Eye (tissue), 1 donor: ENCODE data around the gene TRIM62.
"Not testable (repeated sequence)": the region's sequence is repeated elsewhere in the genome, so short reads cannot be mapped to it uniquely, and the experiment has no call there.

ENCODE experiments used
- DNase-seq: peaks from one replicate; pipeline ENCODE4 v3.0.0-alpha.2; 2015

Gene TRIM62

DNA sequence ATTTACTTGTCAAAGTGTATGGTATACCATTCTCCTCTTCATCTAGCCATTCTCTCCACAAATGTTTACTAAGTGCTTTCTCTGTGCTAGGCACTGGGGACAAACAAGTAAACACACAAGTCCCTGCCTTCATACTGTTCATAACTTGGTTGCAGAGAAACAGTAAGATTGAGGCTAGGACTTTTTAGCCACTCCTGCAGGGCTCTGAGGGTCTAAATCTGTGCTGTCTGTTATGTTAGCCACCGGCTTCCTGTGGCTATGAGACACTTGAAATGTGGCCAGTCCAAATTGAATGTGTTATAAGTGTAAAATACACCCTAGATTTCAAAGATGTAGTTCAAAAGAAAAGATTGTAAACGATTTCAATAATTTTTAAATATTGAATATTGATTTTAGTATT is 50.7 kb downstream of the TRIM62 start:
- no peak for DNase-seq

DNA sequence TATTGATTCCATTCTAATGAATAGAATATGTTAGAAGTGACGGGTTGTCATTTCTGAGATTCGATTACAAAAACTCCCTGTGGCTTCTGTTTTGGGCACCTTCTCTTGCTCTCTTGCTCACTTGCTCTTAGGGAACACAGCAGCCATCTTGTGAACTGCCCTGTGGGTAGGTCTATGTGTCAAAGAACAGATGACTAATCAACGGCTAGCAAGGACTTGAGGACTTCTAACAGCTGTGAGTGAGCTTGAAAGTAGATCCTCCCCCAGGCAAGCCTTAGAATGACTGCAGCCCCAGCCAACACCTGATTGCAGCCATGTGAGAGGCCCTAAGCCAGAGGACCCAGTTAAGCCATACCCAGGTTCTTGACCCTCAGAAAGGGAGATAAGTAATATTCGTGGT is 51.5 kb downstream of the TRIM62 start:
- no peak for DNase-seq

DNA sequence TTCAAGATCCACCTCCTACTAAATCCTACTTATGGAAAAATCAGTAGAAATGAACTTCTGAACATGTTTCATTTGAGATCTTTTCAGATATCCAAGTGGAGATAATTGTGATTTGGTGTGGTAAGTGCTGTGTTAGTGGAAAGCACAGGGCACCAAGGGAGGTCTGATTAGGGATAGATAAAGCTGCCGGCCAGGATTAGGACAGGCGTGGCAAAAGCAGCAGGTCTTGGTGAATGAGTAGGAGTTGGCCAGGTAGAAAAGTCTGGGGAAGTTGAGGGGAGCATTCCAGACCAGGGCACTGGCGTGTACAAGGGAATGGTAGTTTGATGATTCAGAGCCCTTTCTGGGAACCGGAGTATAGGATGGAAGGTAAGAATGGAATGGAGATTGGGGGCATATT is 53.1 kb downstream of the TRIM62 start:
- DNase-seq = no peak

DNA sequence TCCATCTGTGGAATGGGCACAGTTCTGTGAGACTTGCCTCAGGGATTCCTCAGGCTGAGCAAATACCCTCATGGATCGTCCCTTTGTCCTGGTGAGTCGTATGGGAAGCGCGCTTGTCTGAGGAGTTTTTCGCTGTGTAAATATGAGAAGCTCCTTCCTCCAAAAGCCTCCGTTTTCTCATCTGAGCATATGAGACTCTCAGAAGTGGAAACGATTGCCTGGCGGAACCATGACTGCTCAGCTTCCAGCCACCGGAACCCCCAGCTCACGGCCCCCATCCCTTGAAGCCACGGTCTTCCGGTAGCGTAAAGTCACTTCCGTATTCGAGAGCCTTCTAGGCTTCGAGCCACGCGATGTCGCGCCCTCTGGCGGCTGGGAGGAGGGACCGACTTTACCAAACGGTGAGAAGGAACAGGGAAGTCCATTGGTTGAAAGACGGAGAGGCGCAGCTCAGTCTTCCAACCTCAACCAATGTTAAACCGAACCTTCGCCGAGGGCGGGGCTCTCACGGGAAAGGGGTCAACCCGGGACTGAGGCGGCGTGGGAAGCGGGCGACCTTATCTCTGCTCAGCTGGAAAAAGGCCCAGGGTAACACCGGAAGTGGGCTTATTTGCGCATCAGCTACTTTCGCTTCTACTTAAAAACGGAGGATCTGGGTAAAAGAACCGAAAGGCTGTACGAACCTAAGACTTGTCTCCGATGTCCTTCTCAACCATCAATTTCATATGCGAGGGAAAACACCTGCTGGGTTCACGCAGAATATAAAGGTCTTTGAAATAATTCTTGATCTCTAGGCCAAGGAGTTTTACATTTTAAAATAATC is 54.6 kb downstream of the TRIM62 start:
- DNase-seq = peak; percentile 100

DNA sequence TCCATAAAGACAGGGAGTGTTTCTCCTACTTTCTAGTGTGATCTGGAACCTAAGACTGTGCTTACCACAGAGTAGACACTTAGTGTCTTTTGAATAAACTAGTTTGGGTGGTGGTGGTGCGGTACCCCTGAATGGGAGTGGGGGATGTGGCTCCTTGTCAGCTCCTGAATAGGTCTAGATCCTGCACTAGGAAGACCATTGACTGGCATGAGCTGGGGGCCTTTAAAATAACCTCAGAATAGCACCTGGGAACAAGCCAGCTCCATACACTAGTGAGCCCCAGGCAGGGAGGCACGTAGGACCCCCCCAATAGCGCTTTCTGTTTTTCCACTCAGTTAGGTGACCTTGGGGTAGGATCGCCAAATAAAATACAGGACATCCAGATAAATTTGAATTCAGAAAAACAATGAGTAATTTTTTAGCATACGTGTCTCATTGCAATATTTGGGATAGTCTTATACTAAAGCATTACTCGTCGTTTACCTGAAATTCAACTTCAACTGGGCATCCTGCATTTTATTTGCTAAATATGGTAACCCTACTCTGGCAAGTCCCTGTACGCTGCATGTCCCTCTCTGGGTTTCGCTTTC is 55.3 kb downstream of the TRIM62 start:
- no peak for DNase-seq

DNA sequence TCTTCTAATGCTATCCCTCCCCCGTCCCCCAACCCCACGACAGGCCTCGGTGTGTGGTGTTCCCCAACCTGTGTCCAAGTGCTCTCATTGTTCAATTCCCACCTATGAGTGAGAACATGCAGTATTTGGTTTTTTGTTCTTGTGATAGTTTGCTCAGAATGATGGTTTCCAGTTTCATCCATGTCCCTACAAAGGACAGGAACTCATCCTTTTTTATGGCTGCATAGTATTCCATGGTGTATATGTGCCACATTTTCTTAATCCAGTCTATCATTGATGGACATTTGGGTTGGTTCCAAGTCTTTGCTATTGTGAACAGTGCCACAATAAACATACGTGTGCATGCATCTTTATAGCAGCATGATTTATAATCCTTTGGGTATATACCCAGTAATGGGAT is 57.2 kb downstream of the TRIM62 start:
- not testable (repeated sequence) for DNase-seq

DNA sequence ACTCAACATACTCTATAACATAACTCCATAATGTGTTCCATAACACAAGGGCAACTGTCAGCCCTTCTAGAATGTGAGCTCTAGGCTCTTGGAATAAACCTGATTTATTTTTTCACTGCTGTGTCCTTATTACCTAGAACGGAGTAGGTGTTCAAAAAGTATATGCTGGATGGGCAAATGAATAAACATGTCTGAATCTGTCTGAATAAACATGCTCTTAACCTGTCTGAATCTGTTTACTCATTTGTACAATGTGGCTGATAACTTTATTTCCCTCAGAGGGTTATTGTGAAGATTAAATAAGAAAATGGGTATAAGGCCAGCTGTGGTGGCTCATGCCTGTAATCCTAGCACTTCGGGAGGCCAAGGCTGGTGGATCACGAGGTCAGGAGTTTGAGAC is 58.6 kb downstream of the TRIM62 start:
- no peak for DNase-seq

DNA sequence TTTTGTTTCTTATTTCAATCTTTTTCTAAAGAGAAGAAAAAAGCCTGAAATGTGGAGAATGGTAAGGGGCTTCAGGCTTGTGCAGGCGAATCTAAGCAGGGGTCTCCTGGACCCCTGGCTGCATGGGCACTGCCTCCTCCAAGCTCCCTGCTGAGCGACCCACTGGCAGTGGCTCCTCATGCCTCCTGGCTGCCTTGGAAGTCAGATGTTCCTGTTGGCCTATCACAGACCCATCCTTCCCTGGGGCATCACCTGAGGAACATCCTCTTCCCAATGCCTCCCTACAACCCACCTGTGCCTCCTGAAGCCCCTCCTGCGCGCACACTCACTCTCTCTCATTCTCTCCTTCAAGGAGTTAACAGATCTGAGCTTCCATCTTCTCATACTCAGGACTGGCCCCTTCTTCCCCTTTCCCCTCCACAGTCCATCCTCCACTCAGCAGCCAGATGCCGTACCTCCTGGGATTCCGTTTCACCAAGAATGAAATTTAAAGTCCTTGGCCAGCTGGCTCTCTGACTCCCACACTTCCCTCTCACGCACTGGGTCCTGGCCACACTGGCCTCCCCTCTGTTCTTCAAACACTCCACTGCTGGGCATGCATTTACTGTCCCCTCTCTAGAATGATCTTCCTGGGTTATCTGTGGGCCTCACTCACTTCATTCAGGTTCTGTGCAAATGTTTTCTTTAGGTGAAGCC is 59.2 kb downstream of the TRIM62 start:
- no peak for DNase-seq

DNA sequence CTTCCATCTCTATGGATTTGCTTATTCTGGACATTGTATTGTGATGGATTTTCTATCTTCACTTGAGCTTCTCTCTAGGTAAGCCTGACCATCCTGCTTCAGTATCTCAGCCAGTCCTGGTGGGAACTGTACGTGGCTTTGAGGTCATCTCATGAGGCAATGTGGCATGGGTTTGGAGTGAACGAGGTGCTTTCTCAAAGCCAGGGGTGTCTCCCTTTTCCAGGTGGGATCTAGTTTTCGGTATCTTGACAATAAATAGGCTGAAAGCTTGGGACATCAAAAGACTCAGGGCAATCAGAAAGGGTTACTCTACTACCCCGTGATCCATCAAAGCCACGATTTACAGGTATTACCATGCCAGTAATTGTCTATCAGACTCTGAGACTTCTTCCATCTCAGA is 60.1 kb downstream of the TRIM62 start:
- DNase-seq = no peak

DNA sequence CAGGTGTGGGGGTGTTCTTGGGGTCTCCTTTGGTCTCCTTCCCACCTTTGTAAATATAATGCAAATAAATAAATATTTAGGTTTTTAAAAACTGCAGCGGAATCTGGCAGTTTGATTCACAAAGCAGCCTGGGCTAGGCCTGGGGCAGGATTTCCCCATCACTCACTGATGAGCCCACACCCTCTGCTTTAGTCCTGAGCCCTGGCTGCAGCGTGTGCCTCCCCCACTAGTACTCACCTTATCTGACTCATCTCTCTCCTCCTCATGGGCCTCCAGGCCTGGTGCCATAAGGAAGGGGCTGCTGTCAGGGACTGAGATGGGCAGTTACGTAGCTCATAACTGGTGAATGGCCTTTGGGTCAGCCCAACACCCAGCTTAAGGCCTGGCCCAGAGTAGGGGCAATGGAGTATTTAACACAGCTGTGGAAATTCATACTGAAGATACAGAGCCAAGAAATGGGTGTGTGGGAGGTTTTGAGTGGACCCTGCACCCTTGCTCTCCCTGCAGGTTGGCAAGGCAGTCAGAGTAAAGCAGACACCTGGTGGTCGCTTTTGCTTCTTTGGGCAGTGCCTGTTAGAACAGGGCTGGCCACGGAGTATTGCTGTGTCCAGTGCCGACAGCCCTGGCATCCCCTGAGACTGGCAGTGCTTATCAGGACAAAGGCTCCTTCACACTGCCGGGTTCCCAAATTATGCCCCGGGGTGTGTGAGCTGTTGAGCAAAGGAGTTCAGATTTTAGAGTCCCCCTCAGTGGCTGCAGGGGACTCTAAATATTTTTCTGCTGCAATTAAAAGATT is 61.2 kb downstream of the TRIM62 start:
- DNase-seq = no peak

DNA sequence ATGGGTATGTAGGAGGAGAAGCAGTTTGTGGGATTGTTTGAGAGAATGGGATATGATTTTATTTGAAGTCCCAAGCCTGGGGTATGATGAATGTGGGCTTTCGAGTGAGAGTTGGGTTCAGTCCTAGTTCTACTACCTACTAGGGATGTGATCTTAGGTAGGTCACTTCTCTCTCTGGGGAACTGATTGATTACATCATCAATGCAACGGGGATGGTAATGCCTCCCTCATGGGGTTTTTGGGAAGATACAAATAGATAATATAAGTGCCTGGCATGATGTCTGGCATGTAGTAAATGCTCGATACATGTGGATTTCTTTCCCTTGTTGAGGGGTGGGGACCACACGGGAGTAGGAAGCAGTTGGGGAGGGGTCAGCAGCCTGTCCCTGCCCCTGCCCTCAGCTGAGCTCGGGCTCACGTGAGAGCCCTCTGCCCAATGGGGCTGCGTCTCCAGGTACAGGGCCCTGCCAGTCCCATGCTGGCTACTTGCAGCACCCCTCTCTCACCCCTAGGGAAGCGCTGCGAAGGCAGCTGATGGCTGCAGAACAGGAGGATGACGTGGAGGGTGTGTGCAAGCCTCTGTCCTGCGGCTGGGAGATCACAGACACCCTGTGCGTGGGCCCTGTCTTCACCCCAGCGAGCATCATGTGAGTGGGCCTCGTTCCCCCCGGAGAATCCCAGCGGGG is 62.2 kb downstream of the TRIM62 start:
- DNase-seq = no peak

DNA sequence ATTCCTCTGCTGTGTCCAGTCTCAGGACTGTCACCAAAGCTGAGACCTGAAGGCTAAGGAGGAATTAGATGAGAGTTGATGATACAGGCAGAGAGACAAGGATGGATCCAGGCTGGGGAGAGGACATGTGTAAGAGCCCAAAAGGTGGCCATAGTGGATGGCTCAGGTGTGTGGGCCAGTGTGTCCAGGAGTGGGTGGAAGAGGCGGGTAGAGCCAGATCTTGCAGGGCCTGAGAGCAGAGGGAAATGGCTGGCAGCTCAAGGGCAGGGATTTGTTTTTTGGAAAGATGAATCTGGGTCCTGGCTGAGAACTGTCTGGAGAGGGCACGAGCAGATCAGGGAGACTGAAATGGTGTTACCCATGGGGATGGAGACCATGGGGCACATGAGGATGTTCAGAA is 62.8 kb downstream of the TRIM62 start:
- no peak for DNase-seq

DNA sequence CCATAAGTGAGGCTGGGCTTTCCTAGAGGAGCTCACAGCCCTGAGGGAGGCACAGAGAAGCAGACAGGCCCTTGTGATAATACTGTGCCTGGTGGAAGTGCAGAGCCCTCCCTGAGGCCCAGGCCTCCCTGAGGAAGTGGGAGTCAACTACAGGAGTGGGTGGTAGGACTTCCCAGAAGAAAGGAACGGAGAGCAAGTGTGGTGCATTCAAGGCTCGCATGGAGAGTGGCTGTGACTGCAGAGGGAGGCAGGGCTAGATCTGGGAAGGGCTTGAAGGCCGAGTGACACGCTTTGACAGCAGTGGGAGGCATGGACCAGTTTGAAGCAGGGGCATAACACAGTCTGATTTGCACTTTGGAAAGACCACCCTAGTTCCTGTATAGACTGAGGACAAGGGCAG is 63.6 kb downstream of the TRIM62 start:
- no peak for DNase-seq

DNA sequence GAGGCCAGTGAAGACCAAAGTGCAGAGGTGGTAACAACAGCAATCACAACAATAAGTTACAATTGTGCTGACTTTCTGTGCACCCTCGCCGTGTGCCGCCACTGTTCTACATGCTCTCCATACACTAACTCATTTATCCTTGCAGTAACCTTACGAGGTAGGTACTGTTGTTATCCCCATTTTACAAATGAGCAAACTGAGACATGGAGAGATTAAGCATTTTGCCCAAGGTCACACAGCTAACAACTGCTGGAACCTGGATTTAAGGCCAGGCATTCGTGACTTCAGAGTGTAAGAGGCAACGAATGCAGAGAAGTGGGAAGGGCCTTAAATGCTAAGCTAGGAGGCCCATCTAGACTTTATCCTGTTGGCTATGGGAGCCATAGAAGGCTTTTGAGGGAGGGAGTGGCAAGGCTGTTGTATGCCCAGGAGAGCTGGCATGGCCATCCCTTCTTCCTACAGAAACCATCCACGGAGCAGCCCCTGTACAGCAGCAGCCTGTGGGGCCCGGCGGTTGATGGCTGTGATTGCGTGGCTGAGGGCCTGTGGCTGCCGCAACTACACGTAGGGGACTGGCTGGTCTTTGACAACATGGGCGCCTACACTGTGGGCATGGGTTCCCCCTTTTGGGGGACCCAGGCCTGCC is 64.3 kb downstream of the TRIM62 start:
- DNase-seq = no peak

DNA sequence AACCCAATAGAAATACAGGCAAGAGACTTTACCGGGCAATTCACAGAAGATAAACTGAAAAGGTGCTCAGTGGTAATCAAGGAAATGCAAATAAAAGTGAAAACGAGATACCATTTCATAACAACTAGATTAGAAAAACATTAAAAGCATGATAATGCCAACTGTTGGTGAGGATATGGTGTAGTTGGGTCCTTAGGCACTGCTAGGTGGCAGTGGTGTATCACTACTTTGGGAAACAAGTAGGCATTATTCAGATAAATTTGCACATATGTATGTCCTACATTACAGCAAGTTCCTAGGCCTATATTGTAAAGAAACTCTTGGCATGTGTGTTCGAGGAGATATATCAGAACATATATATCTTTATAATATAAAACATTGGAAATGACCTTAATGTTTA is 69.9 kb downstream of the TRIM62 start:
- DNase-seq = no peak

DNA sequence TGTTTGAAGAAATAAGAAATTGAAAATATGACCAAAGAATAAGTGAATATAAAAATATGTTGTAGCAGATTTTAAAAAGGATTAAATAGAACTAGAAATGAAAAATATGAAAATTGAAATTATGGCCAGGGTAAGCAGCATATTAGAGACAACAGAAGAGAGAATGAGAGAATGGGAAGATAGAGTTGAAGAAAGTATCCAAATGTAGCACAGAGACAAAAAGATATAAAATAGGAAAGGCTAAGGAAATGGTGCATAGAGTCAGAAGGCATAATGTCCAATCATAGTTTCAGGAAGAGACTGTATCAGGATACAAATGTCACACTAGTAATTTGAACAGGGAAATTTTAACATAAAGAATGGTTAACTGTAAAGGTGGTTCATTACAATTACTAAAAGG is 71.4 kb downstream of the TRIM62 start:
- no peak for DNase-seq

DNA sequence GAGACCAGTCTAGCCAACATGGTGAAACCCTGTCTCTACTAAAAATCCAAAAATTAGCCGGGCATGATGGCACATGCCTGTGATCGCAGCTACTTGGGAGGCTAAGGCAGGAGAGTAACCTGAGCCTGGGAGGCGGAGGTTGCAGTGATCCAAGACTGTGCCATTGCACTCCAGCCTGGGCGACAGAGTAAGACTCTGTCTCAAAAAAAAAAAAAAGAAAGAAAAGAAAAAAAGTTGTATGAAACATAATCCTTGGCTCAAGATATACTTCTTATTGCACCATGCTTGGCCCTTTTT is 81.8 kb downstream of the TRIM62 start:
- not testable (repeated sequence) for DNase-seq

DNA sequence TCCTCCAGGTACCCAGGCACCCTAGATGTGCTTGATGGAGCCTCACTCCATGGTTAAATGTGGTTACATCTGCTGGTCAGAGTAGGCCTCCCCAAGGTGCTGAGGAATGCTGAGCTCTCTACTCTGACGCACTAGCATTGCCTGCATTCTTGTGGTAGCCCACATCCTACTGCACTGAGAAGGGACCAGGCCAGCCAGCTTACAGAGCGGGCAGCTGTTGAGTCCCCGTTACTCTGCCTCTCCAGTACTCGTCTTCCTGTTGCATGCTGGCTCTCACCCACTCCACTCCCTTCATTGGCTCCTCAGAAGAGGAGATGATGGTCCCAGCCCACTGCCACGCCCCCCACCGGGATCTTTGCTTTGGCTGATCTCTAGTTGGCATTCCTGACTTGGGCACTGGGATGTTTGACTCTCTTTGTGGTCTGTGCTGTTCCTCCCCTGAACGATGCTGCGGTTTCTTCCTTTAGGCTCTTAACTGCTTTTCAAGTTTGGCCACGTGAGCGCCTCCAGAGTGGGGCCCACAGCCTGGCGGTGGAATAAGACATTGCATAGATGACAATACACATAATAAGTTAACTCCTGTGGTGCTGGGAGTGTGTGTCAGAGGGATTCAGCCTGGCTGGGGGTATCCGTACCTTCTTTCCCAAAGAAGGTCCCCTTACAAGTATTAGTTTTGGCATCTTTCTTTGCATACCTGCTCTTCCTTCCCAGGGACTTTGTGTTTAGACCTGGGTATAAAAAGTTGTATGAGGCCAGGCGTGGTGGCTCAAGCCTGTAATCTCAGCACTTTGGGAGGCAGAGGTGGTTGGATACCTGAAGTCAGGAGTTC is 82.3 kb downstream of the TRIM62 start:
- DNase-seq = peak; percentile 67

DNA sequence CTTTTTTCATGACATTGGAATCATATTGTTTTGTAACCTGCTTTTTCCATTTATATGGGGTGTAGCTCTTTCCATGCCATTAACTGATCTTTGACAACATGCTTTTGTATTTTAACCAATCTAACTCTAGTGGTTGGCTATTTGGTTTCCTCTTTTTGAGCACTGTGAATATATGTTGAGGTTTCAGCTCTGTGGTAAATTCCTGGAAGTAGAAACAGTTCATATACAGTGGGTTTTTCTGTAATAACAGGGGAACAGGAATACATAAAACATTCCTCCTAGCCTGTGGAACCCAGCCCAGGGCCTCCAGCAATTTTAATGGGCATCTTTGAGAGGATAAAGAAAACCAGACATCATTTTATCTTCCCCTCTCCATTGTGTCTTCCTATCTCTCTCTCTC is 83.5 kb downstream of the TRIM62 start:
- DNase-seq = no peak

DNA sequence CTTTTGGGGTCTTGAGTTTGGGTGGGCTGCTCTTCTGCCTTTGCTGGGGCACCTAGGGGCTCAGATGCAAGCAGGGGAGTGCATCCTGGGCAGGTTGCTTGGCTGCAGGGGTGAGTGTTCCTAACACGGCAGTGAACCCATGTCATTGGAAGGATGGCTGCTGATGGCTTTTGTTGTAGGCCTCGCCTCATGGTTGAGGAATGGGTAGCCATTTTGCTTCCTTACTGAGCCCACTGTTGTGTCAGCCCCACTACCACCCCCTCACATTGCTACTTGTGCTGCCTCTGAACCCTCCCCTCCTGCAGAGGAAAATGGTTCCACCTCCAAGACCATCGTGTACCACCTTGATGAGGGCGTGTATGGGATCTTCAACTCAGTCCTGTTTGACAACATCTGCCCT is 84.1 kb downstream of the TRIM62 start:
- DNase-seq = no peak

DNA sequence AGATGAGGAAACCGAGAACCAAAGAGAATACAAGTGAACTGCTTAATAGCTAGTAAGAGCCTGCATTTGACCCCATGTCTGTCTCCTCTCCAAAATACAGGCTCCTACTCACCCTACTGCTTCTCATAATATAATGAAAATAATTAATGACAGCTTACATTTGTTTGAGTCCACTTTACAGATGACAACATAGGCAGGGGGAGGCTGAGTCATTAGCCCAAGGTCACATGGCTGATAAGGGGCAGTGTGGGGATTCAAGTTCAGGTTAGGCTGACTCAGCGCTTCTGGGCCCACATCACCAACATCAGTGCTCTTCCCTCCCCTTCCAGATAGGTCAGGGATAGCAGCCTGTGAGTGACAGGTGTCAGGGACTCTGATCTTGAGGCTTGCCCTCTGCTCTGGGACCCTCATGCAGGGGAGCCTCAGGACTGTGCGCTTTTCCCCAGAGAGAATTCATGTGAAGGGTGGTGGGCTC is 84.7 kb downstream of the TRIM62 start:
- no peak for DNase-seq
